ENCODE measurements around the gene PLA2G2A.

GRCh38 chr1:19981507-19982312 lies 2.3 kb upstream of the PLA2G2A start:
- TF ChIP-seq KAT7 (CRISPR knock-in tag; IDR thresholded peaks at IDR 0.05; ENCODE audit: borderline replicate concordance) = no peak
- no peak for TF ChIP-seq ATF3 (CRISPR knock-in tag; conservative IDR thresholded peaks at IDR 0.05)
- TF ChIP-seq GABPB1 (CRISPR knock-in tag; IDR thresholded peaks at IDR 0.05) = no peak
- no peak for TF ChIP-seq ZSCAN18 (CRISPR knock-in tag; IDR thresholded peaks at IDR 0.05)
- no peak for TF ChIP-seq AFF4 (CRISPR knock-in tag; IDR thresholded peaks at IDR 0.05; ENCODE audit: borderline replicate concordance)

All from WTC11 (cell line).